SK-N-SH treated with all-trans-retinoic acid at 6 μM for 48 hours (cell line): ENCODE results near the gene SLC2A8.

Experiments
- ESRRG ChIP-seq: fragments of 250-450 bp; sonication (Bioruptor Pico); IDR thresholded peaks from 2 replicates; pipeline ENCODE4 v1.6.1; 2021; ENCODE audit warnings: mild to moderate bottlenecking
- SNAI2 ChIP-seq: fragments of 250-450 bp; sonication (Bioruptor Pico); IDR thresholded peaks from 2 replicates; pipeline ENCODE4 v1.5.0; 2020; ENCODE audit warnings: mild to moderate bottlenecking, moderate library complexity
- ZFP3 ChIP-seq: fragments of 250-450 bp; sonication (Bioruptor Pico); IDR thresholded peaks from 2 replicates; pipeline ENCODE4 v1.5.0; 2020; ENCODE audit warnings: mild to moderate bottlenecking, moderate library complexity
- ZNF565 ChIP-seq: fragments of 450-650 bp; formaldehyde crosslinking; conservative IDR thresholded peaks from 2 replicates; pipeline ENCODE4 v1.5.0; 2020; ENCODE audit warnings: low read depth, mild to moderate bottlenecking, moderate library complexity
- ZNF8 ChIP-seq: fragments of 450-650 bp; formaldehyde crosslinking; IDR thresholded peaks from 2 replicates; pipeline ENCODE4 v1.5.0; 2020; ENCODE audit warnings: mild to moderate bottlenecking, moderate library complexity
- TF ChIP-seq, protein P1 (sequence below): fragments of 250-450 bp; sonication (Bioruptor Pico); IDR thresholded peaks from 2 replicates; pipeline ENCODE4 v1.5.1; 2020; ENCODE audit warnings: low read depth, mild to moderate bottlenecking, moderate library complexity

DNA sequence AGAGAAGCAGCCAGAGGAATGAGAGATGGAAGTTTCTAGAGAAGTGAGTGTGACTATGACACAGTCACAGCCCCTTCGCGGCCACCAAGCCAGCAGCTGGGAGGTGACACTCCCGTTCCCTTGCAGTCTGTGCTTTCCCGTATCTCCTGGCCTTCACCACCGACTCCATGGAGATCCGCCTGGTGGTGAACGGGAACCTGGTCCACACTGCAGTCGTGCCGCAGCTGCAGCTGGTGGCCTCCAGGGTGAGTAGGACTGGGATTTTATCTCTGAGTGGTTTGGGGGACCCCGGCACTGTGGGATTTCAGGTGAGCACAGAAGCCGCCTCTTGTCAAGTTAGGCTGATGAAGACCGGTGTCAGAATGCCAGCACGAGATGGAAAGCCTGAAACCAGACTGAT lies 12.1 kb upstream of the SLC2A8 start:
- TF ChIP-seq, protein P1, sequence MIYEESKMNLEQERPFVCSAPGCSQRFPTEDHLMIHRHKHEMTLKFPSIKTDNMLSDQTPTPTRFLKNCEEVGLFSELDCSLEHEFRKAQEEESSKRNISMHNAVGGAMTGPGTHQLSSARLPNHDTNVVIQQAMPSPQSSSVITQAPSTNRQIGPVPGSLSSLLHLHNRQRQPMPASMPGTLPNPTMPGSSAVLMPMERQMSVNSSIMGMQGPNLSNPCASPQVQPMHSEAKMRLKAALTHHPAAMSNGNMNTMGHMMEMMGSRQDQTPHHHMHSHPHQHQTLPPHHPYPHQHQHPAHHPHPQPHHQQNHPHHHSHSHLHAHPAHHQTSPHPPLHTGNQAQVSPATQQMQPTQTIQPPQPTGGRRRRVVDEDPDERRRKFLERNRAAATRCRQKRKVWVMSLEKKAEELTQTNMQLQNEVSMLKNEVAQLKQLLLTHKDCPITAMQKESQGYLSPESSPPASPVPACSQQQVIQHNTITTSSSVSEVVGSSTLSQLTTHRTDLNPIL: no peak
- TF ChIP-seq SNAI2 (CRISPR knock-in tag): no peak
- no peak for TF ChIP-seq ESRRG (CRISPR knock-in tag)
- TF ChIP-seq ZFP3 (CRISPR knock-in tag): no peak
- TF ChIP-seq ZNF8 (CRISPR knock-in tag): no peak
- no peak for TF ChIP-seq ZNF565 (CRISPR knock-in tag)
